GM23338 (cell line): ENCODE measurements around the gene TBC1D9B. TPM values are rescaled to one million over a fixed set of nuclear protein-coding genes. Genes with fewer than 3 reads are reported as not detected.

Experiments used
- ATAC-seq: fragments of 200-7000 bp; cut with Tn5 transposase; 3 replicates; pipeline ENCODE4 v1.9.1; 2020
- DNase-seq: peaks from one replicate; pipeline ENCODE4 v3.0.0-alpha.2; 2015; ENCODE audit warnings: low spot score
- H2AFZ ChIP-seq: fragments of 200-600 bp; sonication (generic); 2 replicates; pipeline ENCODE4 v1.8.0; 2016; ENCODE audit warnings: antibody characterized with exemption, mild to moderate bottlenecking, moderate library complexity
- H3F3A ChIP-seq: fragments of 200-600 bp; sonication (generic); replicated peaks from 2 replicates; pipeline ENCODE4 v1.8.0; 2017; ENCODE audit warnings: antibody characterized with exemption, mixed run types, low read depth
- H3K27ac ChIP-seq: fragments of 200-600 bp; sonication (generic); 2 replicates; pipeline ENCODE4 v1.6.1; 2016; ENCODE audit warnings: low read depth
- H3K27me3 ChIP-seq: fragments of 200-600 bp; sonication (generic); 2 replicates; pipeline ENCODE4 v1.8.0; 2016; ENCODE audit warnings: mild to moderate bottlenecking, mixed run types, moderate library complexity; ENCODE audit not compliant: insufficient read depth
- H3K36me3 ChIP-seq: fragments of 200-600 bp; sonication (generic); 2 replicates; pipeline ENCODE4 v1.8.0; 2016; ENCODE audit warnings: mild to moderate bottlenecking; ENCODE audit not compliant: insufficient read depth
- H3K4me1 ChIP-seq: fragments of 200-600 bp; sonication (generic); 2 replicates; pipeline ENCODE4 v1.8.0; 2016; ENCODE audit warnings: mild to moderate bottlenecking, moderate library complexity; ENCODE audit not compliant: insufficient read depth
- H3K4me2 ChIP-seq: fragments of 200-600 bp; sonication (generic); 2 replicates; pipeline ENCODE4 v1.7.1; 2017; ENCODE audit warnings: mixed run types
- H3K4me3 ChIP-seq: fragments of 200-600 bp; sonication (generic); 2 replicates; pipeline ENCODE4 v1.6.1; 2016; ENCODE audit warnings: mixed run types
- H3K79me2 ChIP-seq: fragments of 200-600 bp; sonication (generic); replicated peaks from 2 replicates; pipeline ENCODE4 v1.8.0; 2017; ENCODE audit warnings: mild to moderate bottlenecking; ENCODE audit not compliant: insufficient read depth
- H3K9me2 ChIP-seq: fragments of 200-600 bp; sonication (generic); 2 replicates; pipeline ENCODE4 v1.8.0; 2017; ENCODE audit not compliant: insufficient read depth
- H4K20me1 ChIP-seq: fragments of 200-600 bp; sonication (generic); replicated peaks from 2 replicates; pipeline ENCODE4 v1.8.0; 2017; ENCODE audit warnings: mild to moderate bottlenecking; ENCODE audit not compliant: insufficient read depth
- H3K27ac Mint-ChIP-seq: 2 replicates; pipeline ENCODE4 v1.8.0; 2020; ENCODE audit warnings: inconsistent platforms, mild to moderate bottlenecking, moderate library complexity, mixed read lengths
- H3K27me3 Mint-ChIP-seq: 3 replicates; pipeline ENCODE4 v1.8.0; 2022; ENCODE audit warnings: low read depth, mild to moderate bottlenecking, moderate library complexity, mixed read lengths, inconsistent platforms; ENCODE audit not compliant: insufficient read depth, poor library complexity
- H3K36me3 Mint-ChIP-seq: 3 replicates; pipeline ENCODE4 v1.8.0; 2021; ENCODE audit warnings: low read depth, mild to moderate bottlenecking, inconsistent platforms, moderate library complexity, mixed read lengths
- H3K4me1 Mint-ChIP-seq: 3 replicates; pipeline ENCODE4 v1.8.0; 2020; ENCODE audit warnings: mild to moderate bottlenecking, inconsistent platforms, mixed read lengths
- H3K4me3 Mint-ChIP-seq: 3 replicates; pipeline ENCODE4 v1.8.0; 2021; ENCODE audit warnings: moderate library complexity, mild to moderate bottlenecking, inconsistent platforms, mixed read lengths
- H3K9me3 Mint-ChIP-seq: 3 replicates; pipeline ENCODE4 v1.8.0; 2020; ENCODE audit warnings: moderate library complexity, mild to moderate bottlenecking, inconsistent platforms, mixed read lengths
- ETS1 ChIP-seq: IDR thresholded peaks from 2 replicates; pipeline ENCODE4 v1.6.1; 2016; ENCODE audit warnings: antibody characterized with exemption
- EZH2 ChIP-seq: fragments of 200-600 bp; sonication (generic); IDR thresholded peaks from one replicate; pipeline ENCODE4 v1.8.0; 2017; ENCODE audit warnings: antibody characterized with exemption, mild to moderate bottlenecking, low read depth; ENCODE audit not compliant: unreplicated experiment
- EZH2phosphoT487 ChIP-seq: fragments of 200-600 bp; sonication (generic); IDR thresholded peaks from one replicate; pipeline ENCODE4 v1.8.1; 2018; ENCODE audit warnings: antibody characterized with exemption; ENCODE audit not compliant: unreplicated experiment
- POLR2AphosphoS5 ChIP-seq: IDR thresholded peaks from 2 replicates; pipeline ENCODE4 v1.6.1; 2016; ENCODE audit warnings: antibody characterized with exemption, low read depth
- REST ChIP-seq: IDR thresholded peaks from one replicate; pipeline ENCODE4 v1.6.1; 2018; ENCODE audit warnings: antibody characterized with exemption; ENCODE audit not compliant: unreplicated experiment
- ZNF462 ChIP-seq: fragments of 250-450 bp; sonication (Bioruptor Pico); IDR thresholded peaks from 2 replicates; pipeline ENCODE4 v1.5.0; 2020; ENCODE audit warnings: mild to moderate bottlenecking, moderate library complexity
- polyA plus RNA-seq: library from polyadenylated mRNA; unstranded; fragments of >200 nt; fragmentation: Nextera tagmentation; extraction: Ambion mirVana; gene quantifications from 2 replicates; pipeline ENCODE4 v1.2.1, GENCODE V29; 2016
- total RNA-seq: library from RNA; depleted of rRNA; stranded (reverse); fragments of >200 nt; shearing (Covaris generic); gene quantifications from 2 replicates; pipeline ENCODE4 v1.2.3, GENCODE V29; 2014

The TBC1D9B gene
- total and polyA plus RNA-seq, 2 experiments from 2014 or later, result 19.0 to 38.0 TPM

- Histone ChIP-seq H3K27ac (peak within 1 kb of the TSS; percentile 76; the same call in 1 of the 2 replicates), H3K4me3 (peak within 1 kb of the TSS; percentile 92), H3K4me2 (peak within 1 kb of the TSS; percentile 98), H2AFZ (no peak within 1 kb of the TSS), H3K9me2 (no peaks in the 10 kb centered on the region), H3K4me1 (peaks cover 31% of the 10 kb centered on the region), H4K20me1 (peaks cover 11% of the 10 kb centered on the region), H3K79me2 (peaks cover 21% of the 10 kb centered on the region), H3F3A (peaks cover 40% of the 10 kb centered on the region), H3K36me3 (peaks cover 18% of the 10 kb centered on the region), H3K27me3 (peaks cover 12% of the 10 kb centered on the region; the same call in 1 of the 2 replicates)
- peak within 1 kb of the TSS; percentile 92 for H3K4me3 Mint-ChIP-seq
- peaks cover 34% of the 10 kb centered on the region for H3K27me3 Mint-ChIP-seq
- ATAC-seq, result peak; percentile 16
- H3K4me1 Mint-ChIP-seq, result peaks cover 32% of the 10 kb centered on the region
- TF ChIP-seq REST (no peak), ETS1 (no peak), EZH2 (no peak), POLR2AphosphoS5 (peak; percentile 99), EZH2phosphoT487 (no peak)
- DNase-seq, result peak; percentile 80
- no peaks in the 10 kb centered on the region for H3K9me3 Mint-ChIP-seq
- H3K36me3 Mint-ChIP-seq, result peaks cover 43% of the 10 kb centered on the region
- peak within 1 kb of the TSS; percentile 85 for H3K27ac Mint-ChIP-seq
Observed at GRCh38 chr5:179820483-179821297, 87.0 kb downstream of the TBC1D9B start, which contains the start of gene SQSTM1. TSS of gene SQSTM1 (plus strand) at chr5:179820905. CDS start at chr5:179820937, 32 bp downstream.

- Histone ChIP-seq H3K27ac (no peak overlapping the region), H3F3A (peaks cover 34% of the 10 kb centered on the region), H3K9me2 (no peaks in the 10 kb centered on the region), H3K4me2 (peak overlapping the region; percentile 98), H3K4me3 (peak overlapping the region; percentile 92), H2AFZ (no peak overlapping the region), H3K4me1 (peaks cover 31% of the 10 kb centered on the region), H3K27me3 (peaks cover 12% of the 10 kb centered on the region; the same call in 1 of the 2 replicates), H3K36me3 (peaks cover 13% of the 10 kb centered on the region), H4K20me1 (peaks cover 11% of the 10 kb centered on the region), H3K79me2 (peaks cover 21% of the 10 kb centered on the region)
- Mint-ChIP-seq H3K4me1 (peaks cover 32% of the 10 kb centered on the region), H3K27ac (peak overlapping the region; percentile 82), H3K27me3 (peaks cover 37% of the 10 kb centered on the region), H3K4me3 (peak overlapping the region; percentile 63), H3K9me3 (no peaks in the 10 kb centered on the region), H3K36me3 (peaks cover 38% of the 10 kb centered on the region)
- ATAC-seq, result no peak
- no peak for DNase-seq
- TF ChIP-seq EZH2 (no peak), EZH2phosphoT487 (no peak), ETS1 (no peak), ZNF462 (no peak)
Observed at GRCh38 chr5:179820127-179820482, 87.6 kb downstream of the TBC1D9B start.
